Pancreas (tissue), 10 donors: ENCODE measurements around the gene ACTN3. TPM values are rescaled to one million over a fixed set of nuclear protein-coding genes. Genes with fewer than 3 reads are reported as not detected.
A peak's percentile ranks its signal among the peaks of the same experiment; 100 is the strongest.
"Not testable (repeated sequence)": the region's sequence is repeated elsewhere in the genome, so short reads cannot be mapped to it uniquely, and the experiment has no call there.

Experiments
- ATAC-seq, 4 donors: fragments of 200-7000 bp; cut with Tn5 transposase; one replicate each; pipeline versions ENCODE4 v1.8.0 to v1.9.1; 2020; ENCODE audit warnings: mild to moderate bottlenecking in 4 of 4, moderate library complexity in 4 of 4
- DNase-seq, 6 donors: peaks; one replicate each; pipeline ENCODE4 v3.0.0-alpha.2; 2020
- FAIRE-seq: peaks from 2 replicates; lab custom pipeline; 2012; peaks lifted over from hg19 to GRCh38; lab: Jason Lieb, UNC
- H3K27ac ChIP-seq, 4 donors: fragments of 200-600 bp; sonication (generic); 1 replicate in 3 of 4; 2 replicates in 1 of 4; pipeline versions ENCODE4 v1.5.0 to v1.8.0; 2020
- H3K27me3 ChIP-seq, 4 donors: fragments of 200-600 bp; one replicate each; pipeline ENCODE4 v1.8.0; 2021
- H3K36me3 ChIP-seq, 3 donors: fragments of 200-600 bp; sonication (generic) in 1 of 3; one replicate each; pipeline versions ENCODE4 v1.5.0 to v1.8.0; 2020 to 2021
- H3K4me1 ChIP-seq, 3 donors: fragments of 200-600 bp; one replicate each; pipeline ENCODE4 v1.8.0; 2021
- H3K4me3 ChIP-seq, 4 donors: fragments of 200-600 bp; sonication (generic) in 2 of 4; one replicate each; pipeline versions ENCODE4 v1.5.0 to v1.8.0; 2020 to 2021
- H3K9me3 ChIP-seq, 4 donors: fragments of 200-600 bp; one replicate each; pipeline ENCODE4 v1.8.0; 2021
- CTCF ChIP-seq, 4 donors: fragments of 200-600 bp; sonication (generic) in 3 of 4; IDR thresholded peaks; one replicate each; pipeline versions ENCODE4 v1.5.0 to v1.8.0; 2021; ENCODE audit warnings: antibody characterized with exemption in 4 of 4
- WGBS, 2 donors: extraction: QIAGEN DNeasy Blood & Tissue Kit; methylation state at CpG; one replicate each; pipeline ENCODE4 v1.1.7; 2013; 5-methylcytosine and 5-hydroxymethylcytosine counted together
- intact Hi-C, 3 donors: fragments of 100-400 bp; cut with DNase I; formaldehyde crosslinking; loops; one replicate each; pipeline versions ENCODE4 v1.11.1 to v1.14.2; 2022
- polyA plus RNA-seq, 2 donors: library from polyadenylated mRNA; stranded (reverse); fragments of 200-250 nt; gene quantifications; one replicate each; pipeline ENCODE4 v1.2.3, GENCODE V29; 2013
- total RNA-seq, 6 donors: library from RNA; stranded (reverse); fragmentation: NEBNext Ultra II Directional in 4 of 6; extraction: Animal tissue kit (Norgen Biotek cat#: 25700) in 4 of 6; gene quantifications; one replicate each; pipeline versions ENCODE4 v1.2.1 to v1.2.4, GENCODE V29; 2021 to 2023
- donor health status: healthy with polysubstance abuse.
- donor health status: DM: no; HTN: no; CAD: no; lungs with moderate emphysema.
- donor health status: DM: no; HTN: no; CAD: no.
- donor health status: control.
- donor health status: control.
- donor health status: Bipolar disorder and iron deficiency.
- donor health status: DM: yes; HTN: yes; CAD: no.
- donor health status: DM: no; HTN: no; CAD: no.
- donor health status: DM: no; HTN: no; CAD: no.
- donor health status: DM: yes; HTN: yes; CAD: no.

The ACTN3 gene
- total and polyA plus RNA-seq, 8 donors = 0.05 to 0.15 TPM; not detected in 6

- no peak overlapping the region for H3K27ac ChIP-seq
- no peaks in the 10 kb centered on the region for H3K27me3 ChIP-seq
- TF ChIP-seq CTCF (IDR thresholded peaks at IDR 0.05) = no peak
- no peak overlapping the region for H3K4me3 ChIP-seq
- intact Hi-C loops = no loop called here
- FAIRE-seq (no peak), DNase-seq (peak in 1 of 6 donors; percentile 26), ATAC-seq (no peak)
- no peaks in the 10 kb centered on the region for H3K9me3 ChIP-seq
- 92% methylated on average over 6 of the region's 6 CpGs for WGBS, 2 donors
- peaks cover 4 to 13% (median 12%) of the 10 kb centered on the region in 3 donors for H3K4me1 ChIP-seq
- H3K36me3 ChIP-seq = peaks cover 0 to 21% (median 5%) of the 10 kb centered on the region in 3 donors
Measured at GRCh38 chr11:66603072-66603471, 56.4 kb downstream of the ACTN3 start.

GRCh38 chr11:66604155-66604554 lies 57.5 kb downstream of the ACTN3 start:
- intact Hi-C loops = no loop called here
- no peaks in the 10 kb centered on the region for H3K9me3 ChIP-seq
- no peak for FAIRE-seq
- no peak for ATAC-seq
- H3K36me3 ChIP-seq = peaks cover 0 to 21% (median 5%) of the 10 kb centered on the region in 3 donors
- DNase-seq = no peak
- H3K27ac ChIP-seq = no peak overlapping the region
- no peak overlapping the region for H3K4me3 ChIP-seq
- 67 to 74% methylated on average over 5 of the region's 5 CpGs for WGBS, 2 donors
- peaks cover 4 to 13% (median 12%) of the 10 kb centered on the region in 3 donors for H3K4me1 ChIP-seq
- no peaks in the 10 kb centered on the region for H3K27me3 ChIP-seq
- no peak for TF ChIP-seq CTCF (IDR thresholded peaks at IDR 0.05)

GRCh38 chr11:66606608-66607007 lies 59.9 kb downstream of the ACTN3 start:
- Histone ChIP-seq H3K27ac (peak overlapping the region in 3 of 4 donors; percentile 28 to 68 (median 62)), H3K4me1 (peaks cover 4 to 13% (median 12%) of the 10 kb centered on the region in 3 donors)
- intact Hi-C loops, ATAC-seq, FAIRE-seq, DNase-seq, H3K9me3 ChIP-seq, H3K27me3 ChIP-seq, H3K36me3 ChIP-seq, H3K4me3 ChIP-seq: not testable (repeated sequence)
- 97 to 98% methylated on average over 3 of the region's 3 CpGs for WGBS, 2 donors

DNA sequence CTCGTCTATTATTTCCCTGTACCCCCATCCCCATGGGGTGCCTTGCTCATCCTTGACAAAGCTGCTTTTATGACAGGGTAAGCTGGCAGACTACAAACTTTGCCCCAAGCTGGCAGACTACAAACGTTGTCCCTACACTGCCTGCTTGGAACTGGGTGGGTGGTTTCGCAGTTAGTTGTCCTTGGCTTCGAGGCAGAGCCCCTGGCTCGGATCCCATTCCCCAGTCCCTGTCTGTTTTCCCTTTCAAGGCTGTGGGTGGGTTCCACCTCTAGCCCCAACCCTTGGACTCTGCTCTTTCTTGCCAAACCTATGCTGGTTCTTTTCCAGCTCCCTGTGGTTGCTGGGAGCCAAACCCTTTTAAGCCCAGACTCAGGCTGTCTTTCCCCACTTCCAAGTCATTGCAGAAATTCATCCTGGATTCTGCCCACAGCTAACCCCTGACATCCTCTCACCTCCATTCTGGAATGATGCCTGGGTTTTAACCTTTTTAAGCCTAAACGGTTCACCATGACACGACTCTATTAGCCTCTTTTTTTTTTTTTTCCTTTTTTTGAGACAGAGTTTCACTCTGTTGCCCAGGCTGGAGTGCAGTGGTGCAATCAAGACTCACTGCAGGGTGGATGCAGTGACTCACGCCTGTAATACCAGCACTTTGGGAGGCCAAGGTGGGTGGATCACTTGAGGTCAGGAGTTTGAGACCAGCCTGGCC lies 60.6 kb downstream of the ACTN3 start:
- no peak for TF ChIP-seq CTCF (IDR thresholded peaks at IDR 0.05)
- intact Hi-C loops = no loop called here
- Histone ChIP-seq H3K9me3 (no peaks in the 10 kb centered on the region), H3K4me1 (peaks cover 4 to 13% (median 12%) of the 10 kb centered on the region in 3 donors), H3K27ac (peak overlapping the region in 3 of 4 donors; percentile 28 to 68 (median 62)), H3K4me3 (no peak overlapping the region), H3K36me3 (peaks cover 0 to 7% (median 5%) of the 10 kb centered on the region in 3 donors), H3K27me3 (no peaks in the 10 kb centered on the region)
- DNase-seq (peak; percentile 68 to 84 (median 70)), ATAC-seq (peak; percentile 79 to 96 (median 91)), FAIRE-seq (no peak)
- 12 to 27% methylated on average over 8 of the region's 8 CpGs for WGBS, 2 donors

DNA sequence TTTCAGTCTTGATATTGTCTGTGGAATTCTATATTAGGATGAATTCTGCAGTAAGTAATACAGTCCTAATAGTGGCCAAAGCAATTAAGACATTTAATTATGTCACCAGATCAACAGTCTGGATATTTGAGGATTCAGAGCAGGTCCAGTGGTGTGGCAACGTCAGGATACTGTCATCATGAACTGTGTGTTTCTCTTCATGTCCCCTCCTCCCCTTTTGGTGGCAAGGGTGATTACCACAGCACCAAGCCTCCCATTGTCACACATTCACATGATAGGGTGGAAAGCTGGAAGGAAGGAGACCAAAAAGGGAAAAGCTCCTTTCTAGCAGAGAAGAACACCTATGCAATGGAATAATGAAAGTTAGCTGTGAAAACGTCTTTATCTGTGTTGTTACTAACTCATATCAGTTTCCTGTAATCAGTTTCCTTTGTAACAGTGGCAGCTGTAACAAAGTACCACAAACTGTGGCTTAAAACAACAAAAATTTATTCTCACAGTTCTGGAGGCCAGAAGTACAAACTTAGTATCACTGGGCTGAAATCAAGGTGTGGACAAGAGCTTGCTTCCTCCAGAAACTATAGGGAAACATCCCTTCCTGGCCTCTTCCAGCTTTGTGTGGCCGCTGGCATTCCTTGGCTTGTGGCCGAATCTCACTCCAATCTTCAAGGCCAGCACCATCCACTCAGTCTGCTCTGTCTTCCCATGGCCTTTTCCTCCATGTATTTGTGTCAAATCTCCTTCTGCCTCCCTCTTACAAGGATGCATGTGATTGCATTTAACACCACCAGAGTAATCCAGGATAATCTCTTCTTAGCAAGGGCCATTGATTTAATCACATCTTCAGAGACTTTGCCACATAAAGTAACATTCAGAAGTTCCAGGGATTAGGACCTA lies 63.3 kb downstream of the ACTN3 start:
- ATAC-seq (no peak), DNase-seq (no peak), FAIRE-seq (no peak)
- Histone ChIP-seq H3K36me3 (peaks cover 0 to 7% (median 5%) of the 10 kb centered on the region in 3 donors), H3K27ac (no peak overlapping the region), H3K27me3 (no peaks in the 10 kb centered on the region), H3K4me1 (peaks cover 4 to 13% (median 12%) of the 10 kb centered on the region in 3 donors), H3K9me3 (no peaks in the 10 kb centered on the region), H3K4me3 (no peak overlapping the region)
- TF ChIP-seq CTCF (IDR thresholded peaks at IDR 0.05) = no peak
- WGBS, 2 donors = 41 to 58% methylated on average over 4 of the region's 4 CpGs
- intact Hi-C loops = no loop called here
